GM19324 (cell line): ENCODE measurements around the gene CACTIN.
A peak's percentile ranks its signal among the peaks of the same experiment; 100 is the strongest.
"Not testable (repeated sequence)": the region's sequence is repeated elsewhere in the genome, so short reads cannot be mapped to it uniquely, and the experiment has no call there.

Source experiments
- ATAC-seq: cut with Tn5 transposase; IDR thresholded peaks from one replicate; pipeline ENCODE4 v1.9.1; 2021; ENCODE audit warnings: mild to moderate bottlenecking, moderate library complexity; ENCODE audit not compliant: unreplicated experiment, low FRiP score

Gene CACTIN

GRCh38 chr19:3626473-3627350, at the start of gene CACTIN:
Gene CACTIN (minus strand): TSS chr19:3626790. CDS start chr19:3626762, 28 bp downstream.
- ATAC-seq, result peak; percentile 82

- no peak for ATAC-seq
These were observed 48.4 kb upstream of the CACTIN start for GRCh38 chr19:3674784-3675543.

- no peak for ATAC-seq
These were observed 47.2 kb upstream of the CACTIN start for GRCh38 chr19:3673506-3674439.

- no peak for ATAC-seq
These were observed 46.4 kb upstream of the CACTIN start for GRCh38 chr19:3672993-3673392.

- ATAC-seq, result no peak
These were observed 46.0 kb upstream of the CACTIN start for GRCh38 chr19:3672575-3672948.

- ATAC-seq, result no peak
These were observed 45.3 kb upstream of the CACTIN start for GRCh38 chr19:3671680-3672574.

GRCh38 chr19:3670796-3671679, 44.4 kb upstream of the CACTIN start:
- ATAC-seq, result no peak

GRCh38 chr19:3669947-3670795, 43.6 kb upstream of the CACTIN start:
- ATAC-seq, result no peak

- no peak for ATAC-seq
These were observed 42.7 kb upstream of the CACTIN start for GRCh38 chr19:3669082-3669946.

GRCh38 chr19:3668331-3669081, 41.9 kb upstream of the CACTIN start:
- ATAC-seq, result no peak

- ATAC-seq, result no peak
These were observed 41.2 kb upstream of the CACTIN start for GRCh38 chr19:3667766-3668165.

GRCh38 chr19:3667037-3667638, 40.5 kb upstream of the CACTIN start:
- no peak for ATAC-seq

GRCh38 chr19:3666545-3666856, 39.9 kb upstream of the CACTIN start:
- not testable (repeated sequence) for ATAC-seq

- ATAC-seq, result no peak
These were observed 39.3 kb upstream of the CACTIN start for GRCh38 chr19:3665681-3666544.
